ENCODE results near the gene TBC1D10B. TPM values are rescaled to one million over a fixed set of nuclear protein-coding genes. Genes with fewer than 3 reads are reported as not detected.
"Not testable (repeated sequence)": the region's sequence is repeated elsewhere in the genome, so short reads cannot be mapped to it uniquely, and the experiment has no call there.

TBC1D10B gene
- total RNA-seq, 1 donor from 2014 or later, result 68.9 TPM

DNA sequence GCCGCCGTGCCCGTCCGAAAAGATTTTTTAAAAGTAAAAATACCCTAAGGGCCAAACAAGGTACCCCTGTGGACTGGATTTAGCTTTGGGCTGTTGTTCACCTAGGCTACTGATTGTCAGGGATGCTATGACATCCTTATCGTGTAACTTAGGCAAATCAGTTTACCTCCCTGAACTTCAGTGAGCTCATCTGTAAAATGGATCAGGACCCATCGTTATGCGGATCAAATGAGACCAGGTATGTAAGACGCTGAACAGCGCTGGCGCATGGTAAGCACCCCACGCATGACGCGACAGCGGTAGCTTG is 36.5 kb upstream of the TBC1D10B start:
- peaks cover 6% of the 10 kb centered on the region for H3K27me3 Mint-ChIP-seq
- intact Hi-C loops (cut with micrococcal nuclease), result loop anchor here (1.0 to 5.0 kb wide), 5 partner anchors 11 to 69 kb away; partner anchors contain the start of genes TBC1D10B and ZNF48

DNA sequence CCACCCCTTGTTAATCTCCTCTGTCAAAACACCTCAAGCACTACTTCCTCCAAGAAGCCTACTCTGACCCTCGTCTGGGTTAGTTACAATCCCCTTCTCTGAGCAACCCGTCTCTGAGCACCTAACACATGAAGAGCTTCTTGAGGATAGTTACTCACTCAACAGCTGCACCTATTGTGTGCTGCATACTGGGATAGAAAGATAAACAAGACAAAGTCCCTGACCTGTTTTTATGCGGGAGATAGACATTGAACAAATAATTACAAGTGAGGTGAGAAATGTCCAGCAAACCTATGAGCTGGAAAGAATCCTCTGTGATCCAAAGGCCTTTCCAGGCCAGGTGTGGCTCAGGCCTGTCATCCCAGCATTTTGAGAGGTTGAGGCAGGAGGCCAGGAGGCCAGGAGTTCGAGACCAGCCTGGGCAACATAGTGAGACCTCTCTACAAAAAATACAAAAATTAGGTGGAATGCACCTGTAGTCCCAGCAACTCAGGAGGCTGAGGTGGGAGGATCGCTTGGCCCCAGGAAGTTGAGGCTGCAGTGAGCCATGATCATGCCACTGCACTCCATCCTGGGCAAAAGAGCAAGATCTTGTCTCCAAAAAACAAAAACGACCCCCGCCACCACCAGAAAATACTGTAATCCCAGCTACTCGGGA is 31.6 kb upstream of the TBC1D10B start:
- Mint-ChIP-seq H3K27me3 (peaks cover 6% of the 10 kb centered on the region), H3K27ac (peak overlapping the region; percentile 23), H3K4me1 (peaks cover 28% of the 10 kb centered on the region), H3K9me3 (no peaks in the 10 kb centered on the region), H3K36me3 (ENCODE audit: low read depth) (peaks cover 19% of the 10 kb centered on the region), H3K4me3 (peak overlapping the region; percentile 85)
- DNase-seq, result no peak
- intact Hi-C loops (cut with micrococcal nuclease), result no loop called here

More for the DNA sequence above, 36.5 kb upstream of the TBC1D10B start:
- H3K4me3 Mint-ChIP-seq, result peak overlapping the region; percentile 94
- peak overlapping the region; percentile 99 for H3K27ac Mint-ChIP-seq
- DNase-seq, result no peak
- H3K36me3 Mint-ChIP-seq (ENCODE audit: low read depth), result peaks cover 14% of the 10 kb centered on the region
- no peaks in the 10 kb centered on the region for H3K9me3 Mint-ChIP-seq
- H3K4me1 Mint-ChIP-seq, result peaks cover 25% of the 10 kb centered on the region

GRCh38 chr16:30399435-30400186 is 29.3 kb upstream of the TBC1D10B start:
- peak overlapping the region; percentile 85 for H3K4me3 Mint-ChIP-seq
- H3K27ac Mint-ChIP-seq, result peak overlapping the region; percentile 96
- H3K9me3 Mint-ChIP-seq, result no peaks in the 10 kb centered on the region
- no peak for DNase-seq
- H3K4me1 Mint-ChIP-seq, result peaks cover 34% of the 10 kb centered on the region
- intact Hi-C loops (cut with micrococcal nuclease), result loop anchor here (1.0 kb wide), 3 partner anchors 10 to 29 kb away; partner anchors contain the start of gene TBC1D10B
- H3K27me3 Mint-ChIP-seq, result peaks cover 4% of the 10 kb centered on the region
- H3K36me3 Mint-ChIP-seq (ENCODE audit: low read depth), result peaks cover 21% of the 10 kb centered on the region

DNA sequence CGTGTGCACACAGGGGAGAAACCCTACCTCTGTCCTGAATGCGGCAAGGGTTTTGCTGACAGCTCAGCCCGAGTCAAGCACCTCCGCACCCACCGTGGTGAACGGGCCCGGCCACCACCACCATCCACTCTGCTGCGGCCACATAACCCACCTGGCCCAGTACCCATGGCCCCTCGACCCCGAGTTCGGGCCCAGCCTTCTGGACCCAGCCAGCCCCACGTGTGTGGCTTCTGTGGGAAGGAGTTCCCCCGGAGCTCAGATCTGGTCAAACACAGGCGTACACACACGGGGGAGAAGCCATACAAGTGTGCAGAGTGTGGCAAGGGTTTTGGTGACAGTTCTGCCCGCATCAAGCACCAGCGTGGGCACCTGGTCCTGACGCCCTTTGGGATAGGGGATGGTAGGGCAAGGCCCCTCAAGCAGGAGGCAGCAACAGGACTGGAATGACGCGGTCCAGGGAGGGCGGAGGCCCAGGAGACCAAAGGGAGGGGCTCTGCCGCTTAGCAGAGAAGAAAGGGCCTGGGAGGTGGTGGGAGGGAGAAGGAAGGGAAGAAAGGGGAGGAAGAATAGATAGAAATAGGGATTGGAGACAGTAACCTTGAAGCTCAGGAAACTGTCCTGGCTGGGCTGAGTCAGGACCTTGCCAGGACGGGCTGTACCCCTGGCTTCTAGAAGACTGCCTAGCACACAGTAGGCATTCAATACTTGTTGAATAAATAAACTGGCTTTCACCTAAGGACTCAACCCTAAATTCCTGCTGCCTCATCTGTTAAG is 28.6 kb upstream of the TBC1D10B start:
- intact Hi-C loops (cut with micrococcal nuclease), result no loop called here
- peak overlapping the region; percentile 53 for H3K27ac Mint-ChIP-seq
- no peak for DNase-seq
- H3K4me1 Mint-ChIP-seq, result peaks cover 38% of the 10 kb centered on the region
- peaks cover 4% of the 10 kb centered on the region for H3K27me3 Mint-ChIP-seq
- H3K4me3 Mint-ChIP-seq, result peak overlapping the region; percentile 52
- peaks cover 21% of the 10 kb centered on the region for H3K36me3 Mint-ChIP-seq (ENCODE audit: low read depth)
- no peaks in the 10 kb centered on the region for H3K9me3 Mint-ChIP-seq

DNA sequence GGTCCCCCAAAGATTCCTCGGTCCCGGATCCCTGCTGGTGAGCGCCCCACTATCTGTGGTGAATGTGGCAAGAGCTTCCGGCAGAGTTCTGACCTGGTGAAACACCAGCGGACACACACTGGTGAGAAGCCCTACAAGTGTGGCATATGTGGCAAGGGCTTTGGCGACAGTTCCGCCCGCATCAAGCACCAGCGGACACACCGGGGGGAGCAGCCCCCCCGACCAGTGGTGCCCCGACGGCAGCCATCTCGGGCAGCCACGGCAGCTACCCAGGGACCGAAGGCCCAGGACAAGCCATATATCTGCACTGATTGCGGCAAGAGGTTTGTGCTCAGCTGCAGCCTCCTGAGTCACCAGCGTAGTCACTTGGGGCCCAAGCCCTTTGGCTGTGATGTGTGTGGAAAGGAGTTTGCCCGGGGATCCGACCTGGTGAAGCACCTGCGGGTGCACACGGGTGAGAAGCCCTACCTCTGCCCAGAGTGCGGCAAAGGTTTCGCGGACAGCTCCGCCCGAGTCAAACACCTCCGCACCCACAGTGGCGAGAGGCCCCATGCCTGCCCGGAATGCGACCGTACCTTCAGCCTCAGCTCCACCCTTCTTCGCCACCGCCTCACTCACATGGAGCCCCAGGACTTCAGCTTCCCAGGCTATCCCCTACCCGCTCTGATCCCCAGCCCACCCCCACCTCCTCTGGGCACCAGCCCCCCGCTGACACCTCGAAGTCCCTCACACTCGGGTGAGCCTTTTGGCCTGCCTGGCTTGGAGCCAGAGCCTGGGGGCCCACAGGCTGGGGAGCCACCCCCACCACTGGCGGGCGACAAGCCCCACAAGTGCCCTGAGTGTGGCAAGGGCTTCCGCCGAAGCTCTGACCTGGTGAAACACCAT is 27.7 kb upstream of the TBC1D10B start:
- no peak overlapping the region for H3K4me3 Mint-ChIP-seq

GRCh38 chr16:30397056-30397455 is 26.8 kb upstream of the TBC1D10B start:
- Mint-ChIP-seq H3K4me1 (peaks cover 38% of the 10 kb centered on the region), H3K36me3 (ENCODE audit: low read depth) (peaks cover 21% of the 10 kb centered on the region), H3K27me3 (no peaks in the 10 kb centered on the region), H3K9me3 (no peaks in the 10 kb centered on the region), H3K27ac (peak overlapping the region; percentile 49), H3K4me3 (peak overlapping the region; percentile 96)
- intact Hi-C loops (cut with micrococcal nuclease), result no loop called here
- DNase-seq, result no peak

More for the DNA sequence above, 27.7 kb upstream of the TBC1D10B start:
- Mint-ChIP-seq H3K9me3 (no peaks in the 10 kb centered on the region), H3K4me1 (peaks cover 38% of the 10 kb centered on the region), H3K36me3 (ENCODE audit: low read depth) (peaks cover 21% of the 10 kb centered on the region), H3K27me3 (peaks cover under 1% of the 10 kb centered on the region), H3K27ac (no peak overlapping the region)
- intact Hi-C loops (cut with micrococcal nuclease), result no loop called here
- no peak for DNase-seq

DNA sequence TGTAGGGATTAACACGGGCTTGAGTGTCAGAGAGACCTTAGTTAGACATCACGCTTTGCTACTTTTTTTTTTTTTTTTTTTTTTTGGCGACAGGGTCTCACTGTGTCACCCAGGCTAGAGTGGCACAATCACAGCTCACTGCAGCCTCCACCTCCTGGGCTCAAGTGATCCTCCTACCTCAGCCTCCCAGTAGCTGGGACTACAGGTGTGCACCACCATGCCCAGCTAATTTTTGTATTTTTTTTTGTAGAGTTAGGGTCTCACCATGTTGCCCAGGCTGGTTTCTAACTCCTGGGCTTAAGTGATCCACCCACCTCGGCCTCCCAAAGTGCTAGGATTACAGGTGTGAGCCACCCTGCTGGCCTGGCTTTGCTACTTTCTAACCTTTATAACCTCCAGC is 26.3 kb upstream of the TBC1D10B start:
- H3K9me3 Mint-ChIP-seq; intact Hi-C loops (cut with micrococcal nuclease); DNase-seq; H3K27me3 Mint-ChIP-seq: not testable (repeated sequence)
- H3K4me3 Mint-ChIP-seq, result peak overlapping the region; percentile 96
- peaks cover 37% of the 10 kb centered on the region for H3K4me1 Mint-ChIP-seq
- H3K36me3 Mint-ChIP-seq (ENCODE audit: low read depth), result peaks cover 21% of the 10 kb centered on the region
- peak overlapping the region; percentile 49 for H3K27ac Mint-ChIP-seq

DNA sequence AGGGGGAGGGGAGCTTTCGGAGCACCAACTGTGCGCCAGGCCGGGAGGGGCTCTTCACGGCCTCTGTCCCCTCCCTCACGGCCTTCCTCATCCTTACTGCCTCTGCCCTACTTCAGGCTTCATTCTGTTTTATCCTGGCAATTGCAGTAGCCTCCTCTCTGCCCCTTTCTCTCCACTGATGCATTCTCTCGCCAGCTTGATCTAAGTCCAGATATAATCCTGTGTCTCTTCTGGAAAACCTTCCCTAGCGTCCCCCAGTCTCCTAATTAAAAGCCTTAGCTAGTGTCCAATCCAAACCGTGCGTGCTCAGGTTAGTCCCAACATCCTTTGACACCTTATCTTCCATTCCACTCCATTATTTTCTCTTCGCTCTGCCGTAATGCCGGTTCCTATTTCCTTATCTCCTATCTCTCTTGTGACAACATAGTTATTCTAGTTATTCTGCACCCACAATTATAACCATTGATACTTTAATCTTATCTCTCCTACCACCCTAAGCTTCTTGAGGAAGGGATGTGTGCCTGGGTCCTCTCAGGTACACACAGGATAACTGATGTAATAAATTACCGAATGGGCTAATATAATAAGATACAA is 25.8 kb upstream of the TBC1D10B start:
- Mint-ChIP-seq H3K4me1 (peaks cover 35% of the 10 kb centered on the region), H3K36me3 (ENCODE audit: low read depth) (peaks cover 21% of the 10 kb centered on the region), H3K27me3 (no peaks in the 10 kb centered on the region), H3K4me3 (peak overlapping the region; percentile 96), H3K27ac (peak overlapping the region; percentile 35), H3K9me3 (no peaks in the 10 kb centered on the region)
- DNase-seq, result no peak
- intact Hi-C loops (cut with micrococcal nuclease), result loop anchor here (1.0 to 2.0 kb wide), 3 partner anchors 11 to 17 kb away; partner anchors contain the start of genes SEPTIN1 and ZNF771

DNA sequence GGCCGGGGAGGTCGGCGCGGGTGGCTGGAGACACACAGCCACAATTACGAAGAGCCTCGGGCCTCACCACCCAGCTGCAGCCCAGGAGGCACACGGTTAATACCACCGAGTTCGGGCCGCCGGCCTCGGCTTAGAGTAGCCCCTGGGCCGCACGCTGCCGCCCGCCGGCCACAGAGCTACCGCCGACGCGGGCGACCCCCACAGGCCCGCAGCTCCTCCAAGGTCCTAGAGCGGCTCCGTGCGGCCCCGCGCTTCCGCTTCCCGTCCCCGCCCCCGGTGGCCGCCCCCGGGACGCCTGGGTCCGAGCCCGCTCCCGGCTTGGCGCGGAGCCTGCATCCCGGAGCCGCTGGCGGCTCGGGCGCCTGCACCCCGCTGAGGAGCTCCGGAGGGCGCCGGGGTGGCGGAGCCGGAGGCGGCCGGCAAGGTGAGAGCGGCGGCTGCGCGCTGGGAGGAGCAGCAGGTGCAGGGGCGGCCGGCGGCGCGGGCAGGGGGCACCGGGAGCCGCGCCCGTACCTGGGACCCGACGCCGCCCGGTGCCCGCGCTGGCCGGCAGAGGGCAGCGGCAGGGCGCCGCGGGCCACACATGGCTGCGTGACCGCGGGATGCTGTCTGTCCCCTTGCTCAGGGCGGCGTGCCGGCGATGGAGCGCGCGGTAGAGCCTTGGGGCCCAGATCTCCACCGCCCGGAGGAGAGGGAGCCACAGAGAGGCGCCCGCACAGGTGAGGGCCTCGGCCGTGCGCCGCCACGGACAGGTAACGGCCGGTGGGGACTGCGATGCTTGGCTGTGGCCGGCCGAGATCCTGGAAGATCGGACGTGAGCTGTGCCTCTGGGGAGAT is 25.1 kb upstream of the TBC1D10B start, which contains the start of gene ZNF48:
Gene ZNF48 (plus strand): TSS at position 266 of the 837 bp plus-strand sequence. CDS start 375 bp downstream, at position 641.
- H3K4me3 Mint-ChIP-seq, result peak within 1 kb of the TSS; percentile 96
- no peaks in the 10 kb centered on the region for H3K9me3 Mint-ChIP-seq
- no peaks in the 10 kb centered on the region for H3K27me3 Mint-ChIP-seq
- peaks cover 21% of the 10 kb centered on the region for H3K36me3 Mint-ChIP-seq (ENCODE audit: low read depth)
- peak; percentile 90 for DNase-seq
- intact Hi-C loops (cut with micrococcal nuclease), result loop anchor here (1.0 to 2.0 kb wide), 3 partner anchors 12 to 17 kb away; partner anchors contain the start of genes SEPTIN1 and ZNF771
- H3K4me1 Mint-ChIP-seq, result peaks cover 32% of the 10 kb centered on the region
- H3K27ac Mint-ChIP-seq, result peak within 1 kb of the TSS; percentile 86

DNA sequence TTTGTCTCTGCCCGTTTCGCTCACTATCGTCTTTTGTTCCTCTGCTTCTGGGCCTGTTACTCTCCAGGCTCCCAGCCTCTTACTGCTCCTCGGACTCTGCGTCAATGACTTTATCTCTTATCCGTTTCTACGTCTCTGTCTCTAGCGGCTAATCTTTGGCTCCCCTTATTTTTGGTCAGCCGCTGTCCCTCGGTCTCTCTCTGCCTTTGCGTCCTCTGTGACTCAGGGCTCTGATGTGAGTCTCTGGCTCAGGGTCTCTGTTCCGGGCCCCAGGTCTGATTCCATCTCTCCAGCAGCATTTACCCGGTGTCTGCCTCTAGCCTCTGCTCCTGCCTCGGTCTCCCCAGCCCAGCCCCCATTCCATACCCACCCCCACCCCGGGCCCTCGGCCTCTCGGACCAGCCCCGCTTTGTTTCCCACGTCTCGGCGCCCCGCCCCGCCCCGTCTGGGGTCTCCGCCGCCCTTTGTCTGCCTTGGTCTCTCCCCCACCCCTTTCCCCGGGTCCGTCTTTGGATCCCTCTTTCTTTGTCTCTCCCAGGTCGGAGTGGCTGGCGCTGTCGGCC is 24.4 kb upstream of the TBC1D10B start:
- Mint-ChIP-seq H3K9me3 (no peaks in the 10 kb centered on the region), H3K27ac (peak overlapping the region; percentile 86)

GRCh38 chr16:30383521-30383920 is 13.2 kb upstream of the TBC1D10B start:
- Mint-ChIP-seq H3K36me3 (ENCODE audit: low read depth) (peaks cover 17% of the 10 kb centered on the region), H3K27ac (peak overlapping the region; percentile 88), H3K4me1 (peaks cover 34% of the 10 kb centered on the region), H3K27me3 (no peaks in the 10 kb centered on the region), H3K4me3 (peak overlapping the region; percentile 84), H3K9me3 (peaks cover 4% of the 10 kb centered on the region)
- intact Hi-C loops (cut with micrococcal nuclease), result loop anchor here (2.0 kb wide), 1 partner anchor 25 kb away; no protein-coding TSS in a partner anchor
- DNase-seq, result no peak

More for the DNA sequence above, 24.4 kb upstream of the TBC1D10B start:
- Mint-ChIP-seq H3K4me3 (peak overlapping the region; percentile 96), H3K4me1 (peaks cover 26% of the 10 kb centered on the region), H3K36me3 (ENCODE audit: low read depth) (peaks cover 19% of the 10 kb centered on the region), H3K27me3 (no peaks in the 10 kb centered on the region)
- no peak for DNase-seq
- intact Hi-C loops (cut with micrococcal nuclease), result loop anchor here (1.0 to 2.0 kb wide), 3 partner anchors 12 to 16 kb away; partner anchors contain the start of genes SEPTIN1 and ZNF771
